OCI-LY1 (cell line): Measurements from ENCODE around the gene RPS19BP1.

ENCODE experiments used
- EZH2 ChIP-seq: fragments of 200-600 bp; sonication (generic), shearing (Covaris generic); IDR thresholded peaks from 2 replicates; pipeline ENCODE4 v1.8.0; 2017; ENCODE audit warnings: borderline replicate concordance, mixed run types, mild to moderate bottlenecking, antibody characterized with exemption, low read length, moderate library complexity, mixed read lengths
- TF ChIP-seq, protein P1 (sequence below): fragments of 200-600 bp; sonication (generic), shearing (Covaris generic); IDR thresholded peaks from 2 replicates; pipeline ENCODE4 v1.5.1; 2017; ENCODE audit warnings: mild to moderate bottlenecking, antibody characterized with exemption, low read length, moderate library complexity, mixed read lengths

DNA sequence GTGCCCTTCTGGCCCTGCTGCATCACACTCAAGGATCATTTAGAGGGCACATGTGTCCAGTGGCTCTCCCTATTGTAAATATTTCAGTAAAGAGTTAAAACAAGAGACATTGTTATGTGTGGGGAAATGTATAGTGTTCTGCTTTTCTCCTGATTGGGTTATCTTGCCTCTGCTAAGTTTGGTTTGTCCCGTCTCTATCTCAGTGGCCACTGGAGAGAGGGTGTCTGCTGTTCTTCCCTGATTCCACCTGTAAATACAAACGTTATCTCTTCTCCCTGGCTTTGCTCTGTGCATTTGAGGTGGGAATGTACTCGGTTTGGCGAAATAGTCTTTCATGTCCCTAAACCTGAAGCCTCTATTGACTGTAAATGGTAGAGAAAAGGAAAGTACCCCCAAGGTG, 24.2 kb downstream of the RPS19BP1 start:
- TF ChIP-seq, protein P1, sequence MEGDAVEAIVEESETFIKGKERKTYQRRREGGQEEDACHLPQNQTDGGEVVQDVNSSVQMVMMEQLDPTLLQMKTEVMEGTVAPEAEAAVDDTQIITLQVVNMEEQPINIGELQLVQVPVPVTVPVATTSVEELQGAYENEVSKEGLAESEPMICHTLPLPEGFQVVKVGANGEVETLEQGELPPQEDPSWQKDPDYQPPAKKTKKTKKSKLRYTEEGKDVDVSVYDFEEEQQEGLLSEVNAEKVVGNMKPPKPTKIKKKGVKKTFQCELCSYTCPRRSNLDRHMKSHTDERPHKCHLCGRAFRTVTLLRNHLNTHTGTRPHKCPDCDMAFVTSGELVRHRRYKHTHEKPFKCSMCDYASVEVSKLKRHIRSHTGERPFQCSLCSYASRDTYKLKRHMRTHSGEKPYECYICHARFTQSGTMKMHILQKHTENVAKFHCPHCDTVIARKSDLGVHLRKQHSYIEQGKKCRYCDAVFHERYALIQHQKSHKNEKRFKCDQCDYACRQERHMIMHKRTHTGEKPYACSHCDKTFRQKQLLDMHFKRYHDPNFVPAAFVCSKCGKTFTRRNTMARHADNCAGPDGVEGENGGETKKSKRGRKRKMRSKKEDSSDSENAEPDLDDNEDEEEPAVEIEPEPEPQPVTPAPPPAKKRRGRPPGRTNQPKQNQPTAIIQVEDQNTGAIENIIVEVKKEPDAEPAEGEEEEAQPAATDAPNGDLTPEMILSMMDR, result no peak
- TF ChIP-seq EZH2, result no peak
